Activated T-cell treated with anti-CD3 and anti-CD28 coated beads, Interleukin-2, amount 50 U/mL, for 72 hours (primary cell): ENCODE results near the gene CDKAL1. TPM values are rescaled to one million over a fixed set of nuclear protein-coding genes. Genes with fewer than 3 reads are reported as not detected.
"Not testable (repeated sequence)": the region's sequence is repeated elsewhere in the genome, so short reads cannot be mapped to it uniquely, and the experiment has no call there.

Experiments
- ATAC-seq, 2 donors: fragments of 150-1000 bp; cut with Tn5 transposase; replicated peaks in 1 of 2; 2 replicates each; pipeline ENCODE4 v1.10.0; 2021; ENCODE audit warnings: moderate library complexity in 2 of 2, mild to moderate bottlenecking in 1 of 2
- DNase-seq, 2 donors: peaks; one replicate each; pipeline ENCODE4 v3.0.0; 2021 to 2022; ENCODE audit warnings: mixed read lengths in 1 of 2
- H3K27ac Mint-ChIP-seq: one replicate; pipeline ENCODE4 v1.8.0; 2022; ENCODE audit warnings: mild to moderate bottlenecking, moderate library complexity, mixed read lengths
- H3K27me3 Mint-ChIP-seq: one replicate; pipeline ENCODE4 v1.8.0; 2022; ENCODE audit warnings: low read depth, mixed read lengths
- H3K36me3 Mint-ChIP-seq, 2 donors: one replicate each; pipeline ENCODE4 v1.8.0; 2022; ENCODE audit warnings: mixed read lengths in 2 of 2, mild to moderate bottlenecking in 1 of 2; ENCODE audit not compliant: insufficient read depth in 2 of 2
- H3K4me1 Mint-ChIP-seq: one replicate; pipeline ENCODE4 v1.8.0; 2022; ENCODE audit warnings: low read depth, mixed read lengths
- H3K4me3 Mint-ChIP-seq, 2 donors: one replicate each; pipeline ENCODE4 v1.8.0; 2022; ENCODE audit warnings: mild to moderate bottlenecking in 2 of 2, mixed read lengths in 2 of 2, moderate library complexity in 2 of 2
- H3K9me3 Mint-ChIP-seq, 2 donors: one replicate each; pipeline ENCODE4 v1.8.0; 2022; ENCODE audit warnings: mixed read lengths in 2 of 2
- total RNA-seq, 2 donors: library from RNA; stranded (reverse); gene quantifications; one replicate each; pipeline ENCODE4 v1.2.3, GENCODE V29; 2022

CDKAL1 gene
- total RNA-seq, 2 donors from 2014 or later, result 25.9 to 29.8 TPM

- H3K27me3 Mint-ChIP-seq, result no peaks in the 10 kb centered on the region
- ATAC-seq, result no peak
- no peaks in the 10 kb centered on the region for H3K9me3 Mint-ChIP-seq
- H3K4me3 Mint-ChIP-seq, result no peak overlapping the region
- peaks cover 12 to 16% of the 10 kb centered on the region in 2 donors for H3K36me3 Mint-ChIP-seq
- DNase-seq, result no peak
- no peak overlapping the region for H3K27ac Mint-ChIP-seq
- no peaks in the 10 kb centered on the region for H3K4me1 Mint-ChIP-seq
Measured at GRCh38 chr6:20740088-20740487, 205.8 kb downstream of the CDKAL1 start.

- DNase-seq (no peak), ATAC-seq (no peak)
- no peak overlapping the region for H3K27ac Mint-ChIP-seq
- peaks cover 2% of the 10 kb centered on the region for H3K4me1 Mint-ChIP-seq
- H3K27me3 Mint-ChIP-seq, result no peaks in the 10 kb centered on the region
- H3K9me3 Mint-ChIP-seq, result no peaks in the 10 kb centered on the region
- H3K4me3 Mint-ChIP-seq, result no peak overlapping the region
- peaks cover 12 to 16% of the 10 kb centered on the region in 2 donors for H3K36me3 Mint-ChIP-seq
Measured at GRCh38 chr6:20740727-20741126, 206.5 kb downstream of the CDKAL1 start.

GRCh38 chr6:20741490-20741889 is 207.2 kb downstream of the CDKAL1 start:
- DNase-seq (no peak), ATAC-seq (no peak)
- H3K4me1 Mint-ChIP-seq, result peaks cover 9% of the 10 kb centered on the region
- peaks cover 12 to 14% of the 10 kb centered on the region in 2 donors for H3K36me3 Mint-ChIP-seq
- no peak overlapping the region for H3K27ac Mint-ChIP-seq
- H3K9me3 Mint-ChIP-seq, result no peaks in the 10 kb centered on the region
- H3K4me3 Mint-ChIP-seq, result no peak overlapping the region
- H3K27me3 Mint-ChIP-seq, result no peaks in the 10 kb centered on the region

- ATAC-seq, result no peak
- H3K27me3 Mint-ChIP-seq, result no peaks in the 10 kb centered on the region
- DNase-seq, result no peak
Measured at GRCh38 chr6:20744911-20745557, 210.8 kb downstream of the CDKAL1 start.

GRCh38 chr6:20746024-20746423 is 211.8 kb downstream of the CDKAL1 start:
- ATAC-seq, result no peak

More at GRCh38 chr6:20744911-20745557, 210.8 kb downstream of the CDKAL1 start:
- Mint-ChIP-seq H3K4me1 (peaks cover 15% of the 10 kb centered on the region), H3K4me3 (no peak overlapping the region), H3K36me3 (peaks cover 9 to 14% of the 10 kb centered on the region in 2 donors), H3K27ac (no peak overlapping the region), H3K9me3 (no peaks in the 10 kb centered on the region)

GRCh38 chr6:20746805-20747558 is 212.7 kb downstream of the CDKAL1 start:
- ATAC-seq (no peak), DNase-seq (no peak)
- H3K9me3 Mint-ChIP-seq, result no peaks in the 10 kb centered on the region
- H3K27ac Mint-ChIP-seq, result no peak overlapping the region
- no peak overlapping the region for H3K4me3 Mint-ChIP-seq
- H3K27me3 Mint-ChIP-seq, result no peaks in the 10 kb centered on the region
- peaks cover 15% of the 10 kb centered on the region for H3K4me1 Mint-ChIP-seq
- peaks cover 2 to 9% of the 10 kb centered on the region in 2 donors for H3K36me3 Mint-ChIP-seq

More at GRCh38 chr6:20746024-20746423, 211.8 kb downstream of the CDKAL1 start:
- DNase-seq, result no peak
- Mint-ChIP-seq H3K4me1 (peaks cover 15% of the 10 kb centered on the region), H3K9me3 (no peaks in the 10 kb centered on the region), H3K36me3 (peaks cover 6% of the 10 kb centered on the region in 2 donors), H3K27ac (no peak overlapping the region), H3K27me3 (no peaks in the 10 kb centered on the region), H3K4me3 (no peak overlapping the region)

GRCh38 chr6:20747991-20748390 is 213.7 kb downstream of the CDKAL1 start:
- Mint-ChIP-seq H3K4me1 (peaks cover 15% of the 10 kb centered on the region), H3K9me3 (peaks cover 0 to under 1% of the 10 kb centered on the region in 2 donors), H3K27me3 (no peaks in the 10 kb centered on the region), H3K36me3 (peaks cover under 1 to 8% of the 10 kb centered on the region in 2 donors), H3K4me3 (no peak overlapping the region), H3K27ac (no peak overlapping the region)
- DNase-seq (no peak), ATAC-seq (no peak)

- no peak overlapping the region for H3K4me3 Mint-ChIP-seq
- no peak overlapping the region for H3K27ac Mint-ChIP-seq
- H3K9me3 Mint-ChIP-seq, result peaks cover 3 to 6% of the 10 kb centered on the region in 2 donors
- no peak for DNase-seq
- no peak for ATAC-seq
- H3K4me1 Mint-ChIP-seq, result peaks cover 7% of the 10 kb centered on the region
- H3K36me3 Mint-ChIP-seq, result peaks cover 6 to 17% of the 10 kb centered on the region in 2 donors
- H3K27me3 Mint-ChIP-seq, result no peaks in the 10 kb centered on the region
Measured at GRCh38 chr6:20751293-20751935, 217.2 kb downstream of the CDKAL1 start.

GRCh38 chr6:20755631-20756030 is 221.4 kb downstream of the CDKAL1 start:
- Mint-ChIP-seq H3K36me3 (peaks cover 7 to 17% of the 10 kb centered on the region in 2 donors), H3K27ac (no peak overlapping the region), H3K4me1 (no peaks in the 10 kb centered on the region), H3K27me3 (no peaks in the 10 kb centered on the region), H3K4me3 (no peak overlapping the region), H3K9me3 (peaks cover 3 to 6% of the 10 kb centered on the region in 2 donors)
- ATAC-seq, result no peak
- no peak for DNase-seq

- not testable (repeated sequence) for H3K4me1 Mint-ChIP-seq, H3K27me3 Mint-ChIP-seq, ATAC-seq, DNase-seq, H3K27ac Mint-ChIP-seq, H3K4me3 Mint-ChIP-seq, H3K9me3 Mint-ChIP-seq
- H3K36me3 Mint-ChIP-seq, result peaks cover 7 to 17% of the 10 kb centered on the region in 2 donors
Measured at GRCh38 chr6:20756584-20757147, 222.4 kb downstream of the CDKAL1 start.

- no peak overlapping the region for H3K4me3 Mint-ChIP-seq
- DNase-seq, result no peak
- H3K9me3 Mint-ChIP-seq, result peaks cover 3 to 6% of the 10 kb centered on the region in 2 donors
- H3K4me1 Mint-ChIP-seq, result no peaks in the 10 kb centered on the region
- peaks cover 7 to 12% of the 10 kb centered on the region in 2 donors for H3K36me3 Mint-ChIP-seq
- no peak overlapping the region for H3K27ac Mint-ChIP-seq
- no peaks in the 10 kb centered on the region for H3K27me3 Mint-ChIP-seq
- ATAC-seq, result no peak
Measured at GRCh38 chr6:20757761-20758160, 223.5 kb downstream of the CDKAL1 start.

- Mint-ChIP-seq H3K4me3 (no peak overlapping the region), H3K4me1 (no peaks in the 10 kb centered on the region), H3K27ac (no peak overlapping the region), H3K9me3 (no peaks in the 10 kb centered on the region), H3K27me3 (no peaks in the 10 kb centered on the region), H3K36me3 (peaks cover 1% of the 10 kb centered on the region in 2 donors)
- DNase-seq (no peak), ATAC-seq (no peak)
Measured at GRCh38 chr6:20763296-20763695, 229.0 kb downstream of the CDKAL1 start.

- Mint-ChIP-seq H3K27ac (no peak overlapping the region), H3K9me3 (no peaks in the 10 kb centered on the region), H3K36me3 (no peaks in the 10 kb centered on the region), H3K4me1 (no peaks in the 10 kb centered on the region), H3K27me3 (no peaks in the 10 kb centered on the region), H3K4me3 (no peak overlapping the region)
- no peak for ATAC-seq
- no peak for DNase-seq
Measured at GRCh38 chr6:20769631-20770030, 235.4 kb downstream of the CDKAL1 start.
